Gastroesophageal sphincter (tissue), 3 donors: ENCODE measurements around the gene DOCK10.

Experiments
- EP300 ChIP-seq: sonication (generic); formaldehyde crosslinking; IDR thresholded peaks from one replicate; pipeline ENCODE4 v1.6.1; 2017; ENCODE audit warnings: antibody characterized with exemption, mild to moderate bottlenecking
- POLR2A ChIP-seq, 2 donors: fragments of 450-650 bp; IDR thresholded peaks; one replicate each; pipeline ENCODE4 v1.6.1; 2017; ENCODE audit warnings: antibody characterized with exemption in 2 of 2, mild to moderate bottlenecking in 2 of 2, moderate library complexity in 1 of 2
- POLR2AphosphoS5 ChIP-seq: sonication (generic); formaldehyde crosslinking; IDR thresholded peaks from one replicate; pipeline ENCODE4 v1.6.1; 2017; ENCODE audit warnings: antibody characterized with exemption
- TF ChIP-seq, protein P1 (sequence below), 4 experiments: fragments of 200-600 bp in 2 of 4; fragments of 450-650 bp in 2 of 4; sonication (generic) in 1 of 4; IDR thresholded peaks; one replicate each; pipeline ENCODE4 v1.5.1; 2017 to 2019; ENCODE audit warnings: antibody characterized with exemption in 4 of 4, mild to moderate bottlenecking in 2 of 4, moderate library complexity in 2 of 4

- TF ChIP-seq POLR2A (IDR thresholded peaks at IDR 0.05) (no peak), POLR2AphosphoS5 (no peak), EP300 (no peak)
- TF ChIP-seq, protein P1, sequence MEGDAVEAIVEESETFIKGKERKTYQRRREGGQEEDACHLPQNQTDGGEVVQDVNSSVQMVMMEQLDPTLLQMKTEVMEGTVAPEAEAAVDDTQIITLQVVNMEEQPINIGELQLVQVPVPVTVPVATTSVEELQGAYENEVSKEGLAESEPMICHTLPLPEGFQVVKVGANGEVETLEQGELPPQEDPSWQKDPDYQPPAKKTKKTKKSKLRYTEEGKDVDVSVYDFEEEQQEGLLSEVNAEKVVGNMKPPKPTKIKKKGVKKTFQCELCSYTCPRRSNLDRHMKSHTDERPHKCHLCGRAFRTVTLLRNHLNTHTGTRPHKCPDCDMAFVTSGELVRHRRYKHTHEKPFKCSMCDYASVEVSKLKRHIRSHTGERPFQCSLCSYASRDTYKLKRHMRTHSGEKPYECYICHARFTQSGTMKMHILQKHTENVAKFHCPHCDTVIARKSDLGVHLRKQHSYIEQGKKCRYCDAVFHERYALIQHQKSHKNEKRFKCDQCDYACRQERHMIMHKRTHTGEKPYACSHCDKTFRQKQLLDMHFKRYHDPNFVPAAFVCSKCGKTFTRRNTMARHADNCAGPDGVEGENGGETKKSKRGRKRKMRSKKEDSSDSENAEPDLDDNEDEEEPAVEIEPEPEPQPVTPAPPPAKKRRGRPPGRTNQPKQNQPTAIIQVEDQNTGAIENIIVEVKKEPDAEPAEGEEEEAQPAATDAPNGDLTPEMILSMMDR (IDR thresholded peaks at IDR 0.05): no peak
These were observed 82.7 kb downstream of the DOCK10 start for GRCh38 chr2:224959556-224959955.
